WTC11 (cell line): ENCODE measurements around the gene ARHGEF37.

Experiments used
- CBFB ChIP-seq: sonication (generic); formaldehyde crosslinking; IDR thresholded peaks from 2 replicates; pipeline ENCODE4 v1.8.1; 2022; ENCODE audit warnings: mild to moderate bottlenecking, low read depth, missing genetic modification reagents
- CREB1 ChIP-seq: sonication (generic); formaldehyde crosslinking; IDR thresholded peaks from 2 replicates; pipeline ENCODE4 v1.8.0; 2023; ENCODE audit warnings: mild to moderate bottlenecking, missing genetic modification reagents
- ESRRA ChIP-seq: sonication (generic); formaldehyde crosslinking; IDR thresholded peaks from 2 replicates; pipeline ENCODE4 v1.8.1; 2022; ENCODE audit warnings: mild to moderate bottlenecking, missing genetic modification reagents, borderline replicate concordance
- ETV6 ChIP-seq: sonication (generic); formaldehyde crosslinking; IDR thresholded peaks from 2 replicates; pipeline ENCODE4 v1.8.1; 2022; ENCODE audit warnings: mild to moderate bottlenecking, missing genetic modification reagents
- JAZF1 ChIP-seq: fragments of 250-450 bp; sonication (Bioruptor Pico); IDR thresholded peaks from 2 replicates; pipeline ENCODE4 v1.9.0; 2021; ENCODE audit warnings: moderate library complexity, mild to moderate bottlenecking, inconsistent platforms
- NFE2L1 ChIP-seq: sonication (generic); formaldehyde crosslinking; IDR thresholded peaks from 2 replicates; pipeline ENCODE4 v1.8.1; 2023; ENCODE audit warnings: missing genetic modification reagents
- NR2C2 ChIP-seq: sonication (generic); formaldehyde crosslinking; IDR thresholded peaks from 2 replicates; pipeline ENCODE4 v1.8.0; 2022; ENCODE audit warnings: mild to moderate bottlenecking, missing genetic modification reagents
- RORB ChIP-seq: fragments of 250-450 bp; sonication (Bioruptor Pico); IDR thresholded peaks from 2 replicates; pipeline ENCODE4 v1.9.0; 2021; ENCODE audit warnings: mild to moderate bottlenecking
- TCF7 ChIP-seq: sonication (generic); formaldehyde crosslinking; IDR thresholded peaks from 2 replicates; pipeline ENCODE4 v1.8.0; 2022; ENCODE audit warnings: mild to moderate bottlenecking, low read depth, missing genetic modification reagents, moderate library complexity
- ZNF423 ChIP-seq: fragments of 250-450 bp; sonication (Bioruptor Pico); IDR thresholded peaks from 2 replicates; pipeline ENCODE4 v2.1.2; 2022; ENCODE audit warnings: mild to moderate bottlenecking, moderate library complexity
- TF ChIP-seq, protein P1 (sequence below): fragments of 200-600 bp; IDR thresholded peaks from 2 replicates; pipeline ENCODE4 v1.8.0; 2022; ENCODE audit warnings: antibody characterized with exemption
- TF ChIP-seq, protein P2 (sequence below): sonication (generic); formaldehyde crosslinking; conservative IDR thresholded peaks from 2 replicates; pipeline ENCODE4 v1.8.1; 2022; ENCODE audit warnings: mild to moderate bottlenecking, missing genetic modification reagents

DNA sequence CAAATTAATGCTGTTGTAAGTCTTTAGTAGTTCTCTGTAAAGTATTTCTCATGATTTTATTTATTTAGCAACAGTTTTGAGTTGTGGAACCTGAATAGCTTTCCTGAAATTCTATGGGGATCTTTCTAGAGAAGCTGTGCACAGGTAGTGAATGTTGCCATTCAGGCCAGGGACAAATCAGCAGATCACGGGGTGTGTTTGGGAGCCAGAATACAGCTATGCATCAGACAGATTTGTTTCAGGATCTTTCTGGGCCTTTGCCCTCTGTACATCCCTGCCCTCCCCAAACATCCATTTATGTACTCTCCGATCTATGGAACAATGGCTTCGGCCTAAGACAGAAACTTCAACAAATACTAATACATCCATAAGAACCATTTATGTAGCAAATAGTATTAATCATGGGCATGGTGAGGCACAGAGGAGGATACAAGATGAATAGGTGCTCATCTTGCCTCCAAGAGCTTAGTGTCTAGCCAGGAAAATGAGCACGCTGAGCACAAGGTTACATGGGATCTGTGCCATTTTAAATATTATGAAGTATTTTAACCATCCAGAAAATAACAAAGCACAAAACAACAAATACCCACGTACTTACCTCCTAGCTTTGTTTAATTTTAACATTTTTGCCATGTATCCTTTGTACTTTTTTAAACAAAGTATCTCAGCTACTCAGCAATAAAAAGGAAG, 13.1 kb downstream of the ARHGEF37 start:
- TF ChIP-seq JAZF1 (CRISPR knock-in tag) (no peak), NR2C2 (CRISPR knock-in tag) (no peak), NFE2L1 (no peak), ZNF423 (no peak), CREB1 (CRISPR knock-in tag) (no peak), TCF7 (no peak), ESRRA (CRISPR knock-in tag) (no peak), RORB (no peak), ETV6 (CRISPR knock-in tag) (no peak), CBFB (CRISPR knock-in tag) (no peak)
- TF ChIP-seq, protein P1, sequence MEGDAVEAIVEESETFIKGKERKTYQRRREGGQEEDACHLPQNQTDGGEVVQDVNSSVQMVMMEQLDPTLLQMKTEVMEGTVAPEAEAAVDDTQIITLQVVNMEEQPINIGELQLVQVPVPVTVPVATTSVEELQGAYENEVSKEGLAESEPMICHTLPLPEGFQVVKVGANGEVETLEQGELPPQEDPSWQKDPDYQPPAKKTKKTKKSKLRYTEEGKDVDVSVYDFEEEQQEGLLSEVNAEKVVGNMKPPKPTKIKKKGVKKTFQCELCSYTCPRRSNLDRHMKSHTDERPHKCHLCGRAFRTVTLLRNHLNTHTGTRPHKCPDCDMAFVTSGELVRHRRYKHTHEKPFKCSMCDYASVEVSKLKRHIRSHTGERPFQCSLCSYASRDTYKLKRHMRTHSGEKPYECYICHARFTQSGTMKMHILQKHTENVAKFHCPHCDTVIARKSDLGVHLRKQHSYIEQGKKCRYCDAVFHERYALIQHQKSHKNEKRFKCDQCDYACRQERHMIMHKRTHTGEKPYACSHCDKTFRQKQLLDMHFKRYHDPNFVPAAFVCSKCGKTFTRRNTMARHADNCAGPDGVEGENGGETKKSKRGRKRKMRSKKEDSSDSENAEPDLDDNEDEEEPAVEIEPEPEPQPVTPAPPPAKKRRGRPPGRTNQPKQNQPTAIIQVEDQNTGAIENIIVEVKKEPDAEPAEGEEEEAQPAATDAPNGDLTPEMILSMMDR, result no peak
- TF ChIP-seq, protein P2, sequence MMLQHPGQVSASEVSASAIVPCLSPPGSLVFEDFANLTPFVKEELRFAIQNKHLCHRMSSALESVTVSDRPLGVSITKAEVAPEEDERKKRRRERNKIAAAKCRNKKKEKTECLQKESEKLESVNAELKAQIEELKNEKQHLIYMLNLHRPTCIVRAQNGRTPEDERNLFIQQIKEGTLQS, result no peak
